H9 (cell line): Measurements from ENCODE around the gene NYAP2. TPM values are rescaled to one million over a fixed set of nuclear protein-coding genes. Genes with fewer than 3 reads are reported as not detected.

Experiments used
- DNase-seq: peaks from one replicate; pipeline ENCODE4 v3.0.0-alpha.2; 2017
- H2AFZ ChIP-seq: one replicate; pipeline ENCODE4 v1.6.1; 2013; ENCODE audit warnings: mild to moderate bottlenecking, low read length, control low read depth, moderate library complexity
- H2AK5ac ChIP-seq: 2 replicates; pipeline ENCODE4 v1.6.1; 2013; ENCODE audit warnings: low read length, control low read depth, mixed read lengths; ENCODE audit not compliant: insufficient read length
- H2BK120ac ChIP-seq: one replicate; pipeline ENCODE4 v1.6.1; 2013; ENCODE audit warnings: low read depth, mild to moderate bottlenecking, low read length, control low read depth, inconsistent platforms; ENCODE audit not compliant: poor library complexity, severe bottlenecking
- H2BK12ac ChIP-seq: 2 replicates; pipeline ENCODE4 v1.6.1; 2013; ENCODE audit warnings: low read length, control low read depth, mixed read lengths, low read depth; ENCODE audit not compliant: insufficient read length
- H2BK15ac ChIP-seq: 2 replicates; pipeline ENCODE4 v1.6.1; 2013; ENCODE audit warnings: low read depth, low read length, control low read depth
- H2BK20ac ChIP-seq: one replicate; pipeline ENCODE4 v1.6.1; 2013; ENCODE audit warnings: low read depth, mild to moderate bottlenecking, low read length, control low read depth, inconsistent platforms; ENCODE audit not compliant: poor library complexity, severe bottlenecking
- H2BK5ac ChIP-seq: 2 replicates; pipeline ENCODE4 v1.6.1; 2013; ENCODE audit warnings: low read length, control low read depth, mixed read lengths; ENCODE audit not compliant: insufficient read length
- H3K14ac ChIP-seq: 2 replicates; pipeline ENCODE4 v1.6.1; 2013; ENCODE audit warnings: low read length, control low read depth; ENCODE audit not compliant: insufficient read depth
- H3K18ac ChIP-seq: 2 replicates; pipeline ENCODE4 v1.6.1; 2013; ENCODE audit warnings: low read depth, mild to moderate bottlenecking, mixed read lengths, low read length, control low read depth; ENCODE audit not compliant: insufficient read length
- H3K23ac ChIP-seq: 2 replicates; pipeline ENCODE4 v1.6.1; 2013; ENCODE audit warnings: low read length, control low read depth, mixed read lengths, low read depth; ENCODE audit not compliant: insufficient read length
- H3K23me2 ChIP-seq: 2 replicates; pipeline ENCODE4 v1.6.1; 2013; ENCODE audit warnings: low read depth, mild to moderate bottlenecking, mixed read lengths, low read length, control low read depth; ENCODE audit not compliant: insufficient read length, poor library complexity, severe bottlenecking
- H3K27ac ChIP-seq: 2 replicates; pipeline ENCODE4 v1.5.1; 2013; ENCODE audit warnings: low read length, control low read depth, mixed read lengths, low read depth; ENCODE audit not compliant: insufficient read length
- H3K27me3 ChIP-seq: 2 replicates; pipeline ENCODE4 v1.6.1; 2013; ENCODE audit warnings: low read length, control low read depth, inconsistent platforms; ENCODE audit not compliant: insufficient read depth
- H3K4ac ChIP-seq: 2 replicates; pipeline ENCODE4 v1.6.1; 2013; ENCODE audit warnings: low read depth, mild to moderate bottlenecking, control low read depth, inconsistent platforms, low read length, moderate library complexity
- H3K4me1 ChIP-seq: 2 replicates; pipeline ENCODE4 v1.6.1; 2013; ENCODE audit warnings: low read length, control low read depth, inconsistent platforms; ENCODE audit not compliant: insufficient read depth
- H3K4me2 ChIP-seq: 2 replicates; pipeline ENCODE4 v1.6.1; 2013; ENCODE audit warnings: low read length, control low read depth, mixed read lengths; ENCODE audit not compliant: insufficient read length, insufficient read depth
- H3K56ac ChIP-seq: 2 replicates; pipeline ENCODE4 v1.6.1; 2013; ENCODE audit warnings: low read depth, mild to moderate bottlenecking, mixed read lengths, low read length, control low read depth; ENCODE audit not compliant: insufficient read length
- H3K79me1 ChIP-seq: 2 replicates; pipeline ENCODE4 v1.6.1; 2013; ENCODE audit warnings: low read depth, mild to moderate bottlenecking, moderate library complexity, low read length, control low read depth, inconsistent platforms; ENCODE audit not compliant: insufficient read depth, poor library complexity, severe bottlenecking
- H3K79me2 ChIP-seq: 2 replicates; pipeline ENCODE4 v1.6.1; 2013; ENCODE audit warnings: low read length, control low read depth, inconsistent platforms; ENCODE audit not compliant: insufficient read depth
- H3K9ac ChIP-seq: 2 replicates; pipeline ENCODE4 v1.6.1; 2013; ENCODE audit warnings: low read length, control low read depth, mixed read lengths; ENCODE audit not compliant: insufficient read length; ENCODE audit errors: extremely low read depth
- H3K9me3 ChIP-seq: one replicate; pipeline ENCODE4 v1.6.1; 2013; ENCODE audit warnings: low read depth, low read length, inconsistent platforms; ENCODE audit not compliant: control insufficient read depth
- H3T11ph ChIP-seq: one replicate; pipeline ENCODE4 v1.6.1; 2013; ENCODE audit warnings: mild to moderate bottlenecking, low read length, control low read depth, inconsistent platforms
- H4K20me1 ChIP-seq: one replicate; pipeline ENCODE4 v1.6.1; 2013; ENCODE audit not compliant: control insufficient read depth, insufficient read length, insufficient read depth
- H4K5ac ChIP-seq: 2 replicates; pipeline ENCODE4 v1.6.1; 2013; ENCODE audit warnings: low read depth, mild to moderate bottlenecking, mixed read lengths, low read length, control low read depth; ENCODE audit not compliant: insufficient read length
- H4K8ac ChIP-seq: replicated peaks from 2 replicates; pipeline ENCODE4 v1.6.1; 2013; ENCODE audit warnings: low read length, control low read depth, mixed read lengths, low read depth; ENCODE audit not compliant: insufficient read length
- H4K91ac ChIP-seq: 2 replicates; pipeline ENCODE4 v1.6.1; 2013; ENCODE audit warnings: low read depth, mild to moderate bottlenecking, moderate library complexity, mixed read lengths, low read length, control low read depth; ENCODE audit not compliant: insufficient read length
- H3K27ac Mint-ChIP-seq, 3 experiments: 2 replicates in 2 of 3; 3 replicates in 1 of 3; pipeline ENCODE4 v1.8.0; 2020 to 2021; ENCODE audit warnings: mixed read lengths in 3 of 3, mild to moderate bottlenecking in 1 of 3, moderate library complexity in 1 of 3
- H3K27me3 Mint-ChIP-seq: 2 replicates; pipeline ENCODE4 v1.8.0; 2021; ENCODE audit warnings: low read depth, mild to moderate bottlenecking, moderate library complexity, mixed read lengths
- H3K36me3 Mint-ChIP-seq, 3 experiments: 2 replicates in 2 of 3; 3 replicates in 1 of 3; pipeline ENCODE4 v1.8.0; 2020 to 2021; ENCODE audit warnings: low read depth in 3 of 3, mixed read lengths in 3 of 3; ENCODE audit not compliant: insufficient read depth in 1 of 3
- H3K4me1 Mint-ChIP-seq, 2 experiments: 2 replicates each; pipeline ENCODE4 v1.8.0; 2020; ENCODE audit warnings: mixed read lengths in 2 of 2
- H3K4me3 Mint-ChIP-seq, 2 experiments: 2 replicates in 1 of 2; 3 replicates in 1 of 2; pipeline ENCODE4 v1.8.0; 2020 to 2021; ENCODE audit warnings: mild to moderate bottlenecking in 2 of 2, mixed read lengths in 2 of 2, moderate library complexity in 1 of 2
- H3K9me3 Mint-ChIP-seq, 2 experiments: 2 replicates in 1 of 2; 3 replicates in 1 of 2; pipeline ENCODE4 v1.8.0; 2020; ENCODE audit warnings: mild to moderate bottlenecking in 2 of 2, mixed read lengths in 2 of 2, moderate library complexity in 1 of 2
- CTCF ChIP-seq: fragments of 200-600 bp; sonication (generic); conservative IDR thresholded peaks from 3 replicates; pipeline ENCODE4 v1.8.0; 2021; ENCODE audit warnings: antibody characterized with exemption, mild to moderate bottlenecking
- WGBS: extraction: QIAGEN DNeasy Blood & Tissue Kit; methylation state at CpG from one replicate; pipeline ENCODE4 v1.1.7; 2013; ENCODE audit warnings: missing lambda C conversion rate, low lambda C conversion rate, mixed read lengths; ENCODE audit not compliant: insufficient read length; ENCODE audit errors: extremely low coverage; 5-methylcytosine and 5-hydroxymethylcytosine counted together
- total RNA-seq: library from RNA; stranded (reverse); gene quantifications from 2 replicates; pipeline ENCODE4 v1.2.1, GENCODE V29; 2021

Gene NYAP2
- total RNA-seq, 1 experiment from 2014 or later: not detected

DNA sequence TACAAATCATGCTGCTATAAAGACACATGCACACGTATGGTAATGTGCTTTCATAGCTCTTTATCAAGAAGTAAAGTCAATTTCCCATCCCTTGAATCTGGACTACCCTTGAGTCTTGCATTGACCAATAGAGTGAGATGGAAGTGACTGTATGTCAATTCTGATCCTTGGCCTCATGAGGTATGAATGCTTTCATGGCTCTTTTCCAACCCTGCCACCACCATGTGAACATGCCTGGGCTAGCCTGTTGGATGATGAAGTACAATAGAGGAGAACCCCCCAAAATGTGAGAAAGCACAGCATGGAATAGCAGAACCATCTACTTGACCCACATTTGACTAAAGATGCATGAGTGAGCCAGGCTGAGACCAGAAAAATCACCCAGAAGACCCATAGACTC lies 237.0 kb downstream of the NYAP2 start:
- Histone ChIP-seq H2BK120ac (no peak overlapping the region), H2BK5ac (no peak overlapping the region), H2AK5ac (no peak overlapping the region), H3T11ph (no peak overlapping the region), H3K23me2 (no peaks in the 10 kb centered on the region), H4K91ac (no peak overlapping the region), H3K23ac (no peak overlapping the region), H3K79me2 (no peaks in the 10 kb centered on the region), H3K79me1 (no peaks in the 10 kb centered on the region), H3K14ac (no peak overlapping the region), H2BK15ac (no peak overlapping the region), H3K4me1 (no peaks in the 10 kb centered on the region), H2AFZ (no peak overlapping the region), H4K8ac (no peak overlapping the region), H3K56ac (no peak overlapping the region), H3K27me3 (no peaks in the 10 kb centered on the region), H3K4me2 (no peak overlapping the region), H3K18ac (no peak overlapping the region), H3K4ac (no peak overlapping the region), H2BK12ac (no peak overlapping the region), H3K9ac (no peak overlapping the region), H4K20me1 (no peaks in the 10 kb centered on the region), H3K9me3 (no peaks in the 10 kb centered on the region), H2BK20ac (no peak overlapping the region), H4K5ac (no peak overlapping the region), H3K27ac (no peak overlapping the region)
- Mint-ChIP-seq H3K9me3 (no peaks in the 10 kb centered on the region), H3K4me3 (no peak overlapping the region), H3K4me1 (no peaks in the 10 kb centered on the region), H3K27me3 (no peaks in the 10 kb centered on the region), H3K36me3 (no peaks in the 10 kb centered on the region), H3K27ac (peak overlapping the region in 1 of 3 experiments; percentile 66; a peak in 1 of 7 replicates)
- WGBS: no CpG with 5 or more reads among the region's 1 CpG
- TF ChIP-seq CTCF: no peak
- no peak for DNase-seq
